Duodenal mucosa (tissue), 2 donors: ENCODE data around the gene CWC15.

Source experiments
- H3K27ac ChIP-seq: one replicate; pipeline ENCODE4 v1.7.0; 2013; ENCODE audit warnings: low read depth, low read length
- H3K27me3 ChIP-seq, 2 donors: one replicate each; pipeline ENCODE4 v1.7.0; 2013; ENCODE audit warnings: low read length in 2 of 2, control low read depth in 1 of 2; ENCODE audit not compliant: insufficient read depth in 2 of 2, control insufficient read depth in 1 of 2
- H3K36me3 ChIP-seq, 2 donors: one replicate each; pipeline ENCODE4 v1.7.0; 2013; ENCODE audit warnings: low read length in 2 of 2, control low read depth in 1 of 2; ENCODE audit not compliant: insufficient read depth in 2 of 2, control insufficient read depth in 1 of 2
- H3K4me1 ChIP-seq, 2 donors: one replicate each; pipeline ENCODE4 v1.7.0; 2013; ENCODE audit warnings: low read length in 2 of 2, control low read depth in 1 of 2; ENCODE audit not compliant: insufficient read depth in 2 of 2, control insufficient read depth in 1 of 2
- H3K4me3 ChIP-seq, 2 donors: one replicate each; pipeline ENCODE4 v1.7.0; 2013; ENCODE audit warnings: low read length in 2 of 2, low read depth in 1 of 2
- H3K9ac ChIP-seq, 2 donors: one replicate each; pipeline ENCODE4 v1.7.0; 2013; ENCODE audit warnings: low read length in 2 of 2, low read depth in 1 of 2
- H3K9me3 ChIP-seq, 2 donors: one replicate each; pipeline ENCODE4 v1.7.0; 2013; ENCODE audit warnings: low read length in 2 of 2, control low read depth in 1 of 2; ENCODE audit not compliant: control insufficient read depth in 1 of 2

The CWC15 gene

GRCh38 chr11:94988748-94989147, 15.4 kb upstream of the CWC15 start:
- H3K4me3 ChIP-seq = no peak overlapping the region
- H3K27ac ChIP-seq = no peak overlapping the region
- H3K27me3 ChIP-seq = peaks cover 0 to 2% of the 10 kb centered on the region in 2 donors
- no peaks in the 10 kb centered on the region for H3K36me3 ChIP-seq
- H3K9ac ChIP-seq = no peak overlapping the region
- no peaks in the 10 kb centered on the region for H3K9me3 ChIP-seq
- H3K4me1 ChIP-seq = no peaks in the 10 kb centered on the region

- no peak overlapping the region for H3K9ac ChIP-seq
- peaks cover 0 to 2% of the 10 kb centered on the region in 2 donors for H3K27me3 ChIP-seq
- no peaks in the 10 kb centered on the region for H3K9me3 ChIP-seq
- no peaks in the 10 kb centered on the region for H3K36me3 ChIP-seq
- H3K4me3 ChIP-seq = no peak overlapping the region
- no peak overlapping the region for H3K27ac ChIP-seq
- H3K4me1 ChIP-seq = no peaks in the 10 kb centered on the region
Observed at GRCh38 chr11:94987378-94987777, 14.0 kb upstream of the CWC15 start.

DNA sequence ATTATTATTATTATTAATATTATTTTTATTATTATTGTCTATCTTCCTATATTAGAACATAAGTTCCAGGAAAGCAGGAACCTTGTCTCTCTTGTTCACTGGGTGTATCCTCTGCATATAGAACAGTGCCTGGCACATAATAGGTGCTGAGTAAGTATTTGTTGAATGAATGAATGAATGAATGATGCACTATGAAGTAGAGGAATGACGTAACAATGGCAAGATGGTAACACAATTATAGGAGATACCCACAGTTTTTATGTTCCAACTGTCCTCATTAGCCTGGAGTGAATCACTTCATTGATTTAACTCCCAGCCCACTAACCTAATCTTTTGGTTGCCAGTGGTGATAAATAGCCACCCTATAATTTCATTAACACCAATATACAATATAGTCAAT, 2.2 kb upstream of the CWC15 start:
- Histone ChIP-seq H3K4me1 (peaks cover 7 to 10% of the 10 kb centered on the region in 2 donors), H3K36me3 (peaks cover 7 to 10% of the 10 kb centered on the region in 2 donors), H3K27me3 (no peaks in the 10 kb centered on the region), H3K4me3 (no peak overlapping the region), H3K9me3 (no peaks in the 10 kb centered on the region), H3K27ac (no peak overlapping the region), H3K9ac (no peak overlapping the region)

DNA sequence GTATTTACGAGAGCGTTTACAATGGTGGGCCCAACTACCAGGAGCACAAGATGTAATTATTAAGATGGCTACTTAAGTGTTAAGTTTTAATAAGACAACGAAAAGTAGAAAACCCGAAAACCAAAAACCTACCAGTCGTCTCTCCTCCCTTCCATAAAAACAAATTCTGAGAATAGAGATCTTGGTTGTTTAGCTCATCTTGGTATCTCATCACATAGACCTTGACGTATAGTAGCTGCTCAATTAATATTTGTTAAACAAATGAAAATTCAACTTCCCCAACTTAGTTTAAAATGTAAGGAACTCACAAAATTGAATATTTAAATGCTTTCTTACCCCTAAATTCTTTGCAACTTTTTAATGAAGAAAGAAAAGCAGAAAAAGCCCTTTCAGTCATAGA, 822 bp upstream of the CWC15 start:
- Histone ChIP-seq H3K27ac (no peak overlapping the region), H3K9ac (peak overlapping the region in 1 of 2 donors; percentile 95)

DNA sequence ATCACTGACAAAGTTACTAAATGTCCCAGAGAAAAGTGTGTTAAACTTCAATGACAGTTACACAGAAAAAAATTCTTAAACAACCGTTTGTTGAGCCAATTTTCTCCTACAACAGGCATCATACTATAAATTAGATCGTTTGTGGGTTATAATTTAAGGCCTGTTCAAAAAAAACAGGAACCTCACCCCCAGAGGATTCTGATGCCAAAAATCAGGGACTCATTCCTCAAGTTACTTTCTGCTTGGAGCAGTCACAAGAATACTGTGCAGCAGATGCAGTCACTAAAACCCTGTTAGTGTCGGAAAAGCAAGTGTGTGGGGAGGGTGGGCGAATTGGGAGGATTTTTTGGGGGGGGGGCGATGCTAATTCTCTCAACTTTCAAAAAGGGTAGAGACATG, 657 bp downstream of the CWC15 start:
- Histone ChIP-seq H3K4me1 (peaks cover 7 to 10% of the 10 kb centered on the region in 2 donors), H3K9me3 (no peaks in the 10 kb centered on the region), H3K27ac (no peak overlapping the region), H3K4me3 (peak overlapping the region; percentile 94 to 97), H3K27me3 (no peaks in the 10 kb centered on the region), H3K36me3 (peaks cover 24 to 38% of the 10 kb centered on the region in 2 donors), H3K9ac (peak overlapping the region; percentile 95 to 97)

More for the DNA sequence above, 822 bp upstream of the CWC15 start:
- H3K9me3 ChIP-seq = no peaks in the 10 kb centered on the region
- H3K4me1 ChIP-seq = peaks cover 7 to 10% of the 10 kb centered on the region in 2 donors
- peak overlapping the region; percentile 94 to 97 for H3K4me3 ChIP-seq
- H3K27me3 ChIP-seq = no peaks in the 10 kb centered on the region
- H3K36me3 ChIP-seq = peaks cover 14 to 25% of the 10 kb centered on the region in 2 donors

DNA sequence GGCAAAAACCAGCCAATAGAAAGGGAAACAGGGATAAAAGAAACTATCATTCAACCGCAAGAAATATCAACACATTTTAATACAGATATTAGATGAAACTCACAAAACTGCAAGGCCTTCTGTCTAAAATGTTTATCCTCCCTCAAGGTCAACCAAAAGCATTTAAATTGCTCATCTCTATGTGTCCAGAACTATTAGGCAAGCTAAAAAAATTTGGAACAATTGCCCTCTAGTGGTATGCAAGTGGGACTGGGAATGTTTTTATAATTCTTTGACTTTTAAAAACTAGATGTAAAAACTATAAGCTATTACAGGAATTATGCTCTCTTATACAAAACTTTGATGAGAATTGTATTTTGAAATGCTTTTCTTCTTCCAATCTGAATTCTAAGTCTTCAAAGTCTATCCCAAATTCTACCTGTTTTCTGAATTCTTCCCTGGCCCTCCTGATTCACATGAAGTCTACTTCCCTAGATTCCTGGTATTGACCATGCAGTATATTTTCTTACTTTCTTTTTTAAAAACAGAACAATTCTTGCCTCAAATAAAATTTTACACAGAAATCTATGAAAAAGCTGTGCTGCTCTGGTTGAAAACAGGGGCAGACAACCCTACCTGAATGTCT, 4.9 kb downstream of the CWC15 start:
- Histone ChIP-seq H3K4me1 (peaks cover 7 to 10% of the 10 kb centered on the region in 2 donors), H3K9me3 (no peaks in the 10 kb centered on the region), H3K27me3 (no peaks in the 10 kb centered on the region), H3K27ac (no peak overlapping the region), H3K36me3 (peaks cover 49 to 72% of the 10 kb centered on the region in 2 donors), H3K9ac (no peak overlapping the region), H3K4me3 (no peak overlapping the region)

DNA sequence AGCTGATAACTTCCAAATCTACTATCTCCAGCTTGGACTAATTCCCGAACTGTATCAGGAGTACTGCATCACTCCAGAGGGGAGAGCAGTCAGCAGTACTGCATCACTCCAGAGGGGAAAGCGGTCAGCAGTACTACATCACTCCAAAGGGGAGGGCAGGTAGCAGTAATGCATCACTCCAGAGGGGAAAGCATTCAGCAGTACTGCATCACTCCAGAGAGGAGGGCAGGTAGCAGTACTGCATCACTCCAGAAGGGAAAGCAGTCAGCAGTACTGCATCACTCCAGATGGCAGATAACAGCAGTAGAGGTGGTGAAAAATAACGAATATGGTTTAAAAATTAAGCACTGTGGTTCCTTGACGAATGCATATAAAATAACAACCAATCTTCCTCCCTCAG, 8.4 kb downstream of the CWC15 start:
- H3K36me3 ChIP-seq = peaks cover 45 to 74% of the 10 kb centered on the region in 2 donors
- H3K27ac ChIP-seq = no peak overlapping the region
- H3K4me1 ChIP-seq = peaks cover 0 to 7% of the 10 kb centered on the region in 2 donors
- no peak overlapping the region for H3K4me3 ChIP-seq
- H3K27me3 ChIP-seq = no peaks in the 10 kb centered on the region
- no peaks in the 10 kb centered on the region for H3K9me3 ChIP-seq
- no peak overlapping the region for H3K9ac ChIP-seq

DNA sequence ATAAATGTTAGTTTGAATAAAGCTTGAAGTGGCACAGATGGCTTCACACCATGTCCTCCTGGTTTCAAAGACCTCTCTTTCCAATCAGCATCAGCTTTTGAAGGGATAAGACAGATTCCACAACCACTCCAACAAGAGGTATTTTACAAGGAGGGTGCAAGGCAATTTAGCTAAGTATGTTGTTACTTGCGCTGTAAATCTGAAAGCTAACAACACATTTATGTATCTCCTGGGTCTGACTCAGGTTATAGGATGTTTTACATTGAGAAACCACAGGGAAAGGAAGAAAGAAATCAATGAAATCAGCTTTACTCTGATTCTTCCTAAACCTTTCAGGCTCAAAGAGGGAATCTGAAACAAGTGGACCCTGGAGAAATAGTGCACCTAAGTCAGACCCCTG, 12.1 kb downstream of the CWC15 start:
- Histone ChIP-seq H3K4me1 (peaks cover 0 to 7% of the 10 kb centered on the region in 2 donors), H3K27ac (no peak overlapping the region), H3K9me3 (no peaks in the 10 kb centered on the region), H3K36me3 (peaks cover 32 to 51% of the 10 kb centered on the region in 2 donors), H3K9ac (no peak overlapping the region), H3K27me3 (no peaks in the 10 kb centered on the region), H3K4me3 (no peak overlapping the region)

DNA sequence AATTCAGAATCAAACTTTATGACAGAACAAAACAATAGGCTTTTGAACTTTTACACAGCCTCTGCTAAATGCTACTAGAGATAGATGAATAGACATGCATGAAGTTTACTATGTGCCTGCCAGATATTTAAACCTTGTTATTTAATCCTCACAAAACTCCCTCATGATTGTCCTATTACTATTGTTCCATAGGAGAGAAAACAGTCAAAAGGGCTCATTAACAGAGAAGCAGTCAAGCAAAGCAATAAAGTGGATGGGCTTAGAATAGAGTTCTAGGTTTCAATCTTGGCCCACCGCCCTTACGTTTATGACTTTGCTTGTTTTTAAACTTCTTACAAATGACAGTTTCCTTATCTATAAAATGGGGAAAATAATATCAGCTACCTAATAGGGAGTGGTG, 12.9 kb downstream of the CWC15 start:
- Histone ChIP-seq H3K36me3 (peaks cover 24 to 43% of the 10 kb centered on the region in 2 donors), H3K27ac (no peak overlapping the region), H3K4me3 (no peak overlapping the region)

GRCh38 chr11:94959179-94959578, 14.2 kb downstream of the CWC15 start:
- H3K9ac ChIP-seq = no peak overlapping the region
- no peak overlapping the region for H3K27ac ChIP-seq
- H3K4me1 ChIP-seq = peaks cover 0 to 7% of the 10 kb centered on the region in 2 donors
- no peak overlapping the region for H3K4me3 ChIP-seq
- no peaks in the 10 kb centered on the region for H3K27me3 ChIP-seq
- no peaks in the 10 kb centered on the region for H3K9me3 ChIP-seq
- H3K36me3 ChIP-seq = peaks cover 11 to 30% of the 10 kb centered on the region in 2 donors

More for the DNA sequence above, 12.9 kb downstream of the CWC15 start:
- Histone ChIP-seq H3K4me1 (peaks cover 0 to 7% of the 10 kb centered on the region in 2 donors), H3K9ac (no peak overlapping the region), H3K27me3 (no peaks in the 10 kb centered on the region), H3K9me3 (no peaks in the 10 kb centered on the region)
